Endodermal cell (in vitro differentiated cells): ENCODE measurements around the gene GSDMA. TPM values are rescaled to one million over a fixed set of nuclear protein-coding genes. Genes with fewer than 3 reads are reported as not detected.

Experiments
- DNase-seq: peaks from one replicate; pipeline ENCODE4 v3.0.0-alpha.2; 2017
- H3K27ac ChIP-seq: 2 replicates; pipeline ENCODE4 v1.5.1; 2013; ENCODE audit warnings: mild to moderate bottlenecking, low read depth, low read length, moderate library complexity
- H3K27me3 ChIP-seq: 2 replicates; pipeline ENCODE4 v1.6.1; 2013; ENCODE audit warnings: mild to moderate bottlenecking, low read length, moderate library complexity; ENCODE audit not compliant: insufficient read depth, control insufficient read depth, poor library complexity, severe bottlenecking
- H3K36me3 ChIP-seq: 2 replicates; pipeline ENCODE4 v1.7.0; 2013; ENCODE audit warnings: mild to moderate bottlenecking, low read length, moderate library complexity; ENCODE audit not compliant: control insufficient read depth, insufficient read depth
- H3K4me1 ChIP-seq: one replicate; pipeline ENCODE4 v1.7.0; 2013; ENCODE audit warnings: low read length; ENCODE audit not compliant: control insufficient read depth, insufficient read depth
- H3K4me3 ChIP-seq: 2 replicates; pipeline ENCODE4 v1.5.1; 2013; ENCODE audit warnings: mild to moderate bottlenecking, low read length, moderate library complexity
- H3K9ac ChIP-seq: 2 replicates; pipeline ENCODE4 v1.6.1; 2013; ENCODE audit warnings: mild to moderate bottlenecking, low read length, moderate library complexity; ENCODE audit not compliant: poor library complexity, severe bottlenecking; ENCODE audit errors: extremely low read depth
- H3K9me3 ChIP-seq: 2 replicates; pipeline ENCODE4 v1.6.1; 2013; ENCODE audit warnings: mild to moderate bottlenecking, low read length, moderate library complexity; ENCODE audit not compliant: control insufficient read depth
- H3K27ac Mint-ChIP-seq: 2 replicates; pipeline ENCODE4 v1.8.0; 2020; ENCODE audit warnings: mixed read lengths
- H3K27me3 Mint-ChIP-seq: 2 replicates; pipeline ENCODE4 v1.8.0; 2021; ENCODE audit warnings: mild to moderate bottlenecking, mixed read lengths; ENCODE audit not compliant: insufficient read depth
- H3K36me3 Mint-ChIP-seq: 2 replicates; pipeline ENCODE4 v1.8.0; 2020; ENCODE audit warnings: low read depth, mixed read lengths
- H3K4me1 Mint-ChIP-seq: 2 replicates; pipeline ENCODE4 v1.8.0; 2020; ENCODE audit warnings: mixed read lengths
- H3K4me3 Mint-ChIP-seq: 2 replicates; pipeline ENCODE4 v1.8.0; 2020; ENCODE audit warnings: mild to moderate bottlenecking, moderate library complexity, mixed read lengths
- H3K9me3 Mint-ChIP-seq: 2 replicates; pipeline ENCODE4 v1.8.0; 2020; ENCODE audit warnings: mild to moderate bottlenecking, mixed read lengths
- WGBS, 2 experiments: methylation state at CpG; one replicate each; pipeline versions ENCODE4 v1.1.5 to v1.1.7; 2013; ENCODE audit warnings: missing lambda C conversion rate in 2 of 2, mixed read lengths in 1 of 2; ENCODE audit not compliant: insufficient coverage in 1 of 2, insufficient read length in 1 of 2; 5-methylcytosine and 5-hydroxymethylcytosine counted together
- total RNA-seq, 2 donors: library from RNA; stranded (reverse); fragmentation: NEBNext Ultra II Directional in 1 of 2; extraction: Animal tissue kit (Norgen Biotek cat#: 25700) in 1 of 2; gene quantifications; 2 replicates in 1 of 2; 3 replicates in 1 of 2; pipeline ENCODE4 v1.2.1, GENCODE V29; 2021
- TF ChIP-seq, protein P1 (sequence below): fragments of 200-600 bp; sonication (generic); conservative IDR thresholded peaks from 2 replicates; pipeline ENCODE4 v1.5.0; 2021; ENCODE audit warnings: antibody characterized with exemption, mild to moderate bottlenecking

The GSDMA gene
- total RNA-seq, 2 donors from 2014 or later, result not detected

DNA sequence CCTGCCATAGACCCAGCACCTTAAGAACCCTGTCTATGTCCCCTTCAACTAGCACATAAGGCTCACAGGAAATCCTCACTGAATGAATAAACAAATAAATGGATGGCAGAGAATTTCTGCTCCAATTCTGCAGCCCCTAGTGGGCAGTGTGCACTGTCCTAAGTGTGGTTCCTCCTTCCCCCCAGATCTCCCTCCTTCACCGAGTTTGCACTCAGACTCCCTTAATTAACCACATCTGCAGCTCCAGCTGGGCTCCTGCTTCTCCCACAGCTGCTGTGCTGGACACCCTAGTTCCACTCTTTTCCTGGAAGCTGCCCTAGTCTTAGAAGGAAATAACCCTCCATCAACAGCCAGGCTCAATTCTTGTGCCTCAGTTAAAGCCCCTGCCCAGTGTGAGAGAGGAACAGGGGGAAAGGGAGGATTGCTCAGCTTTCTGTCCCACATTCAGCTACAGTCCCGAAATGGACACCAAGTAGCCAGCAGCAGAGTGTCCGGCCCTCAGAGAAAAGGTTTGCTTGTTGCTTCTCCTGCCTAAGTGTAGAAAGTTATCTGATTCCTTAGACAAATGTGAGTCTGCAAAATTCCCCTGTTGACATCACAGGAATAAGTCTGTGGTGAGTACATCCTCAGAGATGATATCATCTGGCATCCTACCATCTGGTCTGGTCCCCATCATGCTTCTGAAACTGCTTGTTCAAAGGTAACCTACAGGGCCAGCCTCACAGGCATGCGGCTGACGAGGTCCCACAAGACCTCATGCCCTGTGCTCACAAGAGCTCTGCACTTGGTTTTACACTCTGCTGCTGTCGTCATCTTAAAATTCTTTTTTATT, 23.0 kb upstream of the GSDMA start:
- no peak for DNase-seq
- WGBS, 2 experiments, result 85 to 86% methylated on average over 6 of the region's 6 CpGs

DNA sequence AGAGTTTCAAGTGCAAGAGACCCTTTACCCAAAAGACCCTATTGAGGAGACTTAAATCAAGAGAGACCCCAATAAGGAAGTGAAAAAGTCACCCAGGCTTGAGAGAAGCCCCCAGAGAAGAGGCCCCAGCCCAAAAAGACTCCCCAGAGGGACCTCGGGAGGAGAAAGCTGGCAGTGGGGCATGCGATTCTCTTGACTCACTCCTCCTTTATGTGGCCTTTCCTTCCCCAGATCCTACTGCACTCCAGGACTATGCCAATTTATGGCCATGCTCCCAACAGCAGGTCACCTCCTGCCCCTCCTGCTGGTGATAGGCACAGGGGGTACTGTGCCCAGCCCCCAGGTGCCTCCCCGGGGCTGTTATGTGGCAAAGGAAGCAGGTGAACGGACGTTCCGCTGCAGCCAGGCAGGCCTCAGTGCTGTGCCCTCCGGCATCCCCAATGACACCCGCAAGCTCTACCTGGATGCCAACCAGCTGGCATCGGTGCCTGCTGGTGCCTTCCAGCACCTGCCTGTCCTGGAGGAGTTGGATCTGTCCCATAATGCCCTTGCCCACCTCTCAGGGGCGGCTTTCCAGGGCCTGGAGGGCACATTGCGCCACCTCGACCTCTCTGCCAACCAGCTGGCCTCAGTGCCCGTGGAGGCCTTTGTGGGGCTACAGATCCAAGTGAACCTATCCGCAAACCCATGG, 19.0 kb upstream of the GSDMA start:
- H3K4me3 Mint-ChIP-seq, result no peak overlapping the region
- H3K27me3 Mint-ChIP-seq, result peaks cover 10% of the 10 kb centered on the region
- H3K36me3 ChIP-seq, result no peaks in the 10 kb centered on the region
- TF ChIP-seq, protein P1, sequence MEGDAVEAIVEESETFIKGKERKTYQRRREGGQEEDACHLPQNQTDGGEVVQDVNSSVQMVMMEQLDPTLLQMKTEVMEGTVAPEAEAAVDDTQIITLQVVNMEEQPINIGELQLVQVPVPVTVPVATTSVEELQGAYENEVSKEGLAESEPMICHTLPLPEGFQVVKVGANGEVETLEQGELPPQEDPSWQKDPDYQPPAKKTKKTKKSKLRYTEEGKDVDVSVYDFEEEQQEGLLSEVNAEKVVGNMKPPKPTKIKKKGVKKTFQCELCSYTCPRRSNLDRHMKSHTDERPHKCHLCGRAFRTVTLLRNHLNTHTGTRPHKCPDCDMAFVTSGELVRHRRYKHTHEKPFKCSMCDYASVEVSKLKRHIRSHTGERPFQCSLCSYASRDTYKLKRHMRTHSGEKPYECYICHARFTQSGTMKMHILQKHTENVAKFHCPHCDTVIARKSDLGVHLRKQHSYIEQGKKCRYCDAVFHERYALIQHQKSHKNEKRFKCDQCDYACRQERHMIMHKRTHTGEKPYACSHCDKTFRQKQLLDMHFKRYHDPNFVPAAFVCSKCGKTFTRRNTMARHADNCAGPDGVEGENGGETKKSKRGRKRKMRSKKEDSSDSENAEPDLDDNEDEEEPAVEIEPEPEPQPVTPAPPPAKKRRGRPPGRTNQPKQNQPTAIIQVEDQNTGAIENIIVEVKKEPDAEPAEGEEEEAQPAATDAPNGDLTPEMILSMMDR, result no peak
- no peak overlapping the region for H3K4me3 ChIP-seq
- no peak overlapping the region for H3K27ac Mint-ChIP-seq
- H3K27ac ChIP-seq, result no peak overlapping the region
- no peaks in the 10 kb centered on the region for H3K27me3 ChIP-seq
- no peak overlapping the region for H3K9ac ChIP-seq
- H3K36me3 Mint-ChIP-seq, result no peaks in the 10 kb centered on the region
- 90 to 91% methylated on average over 8 to 14 of the region's 14 CpGs for WGBS, 2 experiments
- H3K4me1 Mint-ChIP-seq, result no peaks in the 10 kb centered on the region
- no peaks in the 10 kb centered on the region for H3K9me3 Mint-ChIP-seq
- H3K4me1 ChIP-seq, result no peaks in the 10 kb centered on the region
- DNase-seq, result no peak
- no peaks in the 10 kb centered on the region for H3K9me3 ChIP-seq

More for the DNA sequence above, 23.0 kb upstream of the GSDMA start:
- TF ChIP-seq, protein P1, result peak; percentile 54
- H3K27ac ChIP-seq, result no peak overlapping the region
- no peak overlapping the region for H3K9ac ChIP-seq
- H3K4me3 ChIP-seq, result no peak overlapping the region
- Mint-ChIP-seq H3K4me1 (peaks cover 6% of the 10 kb centered on the region), H3K27ac (no peak overlapping the region), H3K9me3 (no peaks in the 10 kb centered on the region), H3K4me3 (no peak overlapping the region), H3K36me3 (no peaks in the 10 kb centered on the region), H3K27me3 (peaks cover 6% of the 10 kb centered on the region)
- no peaks in the 10 kb centered on the region for H3K9me3 ChIP-seq
- H3K36me3 ChIP-seq, result no peaks in the 10 kb centered on the region
- no peaks in the 10 kb centered on the region for H3K4me1 ChIP-seq
- H3K27me3 ChIP-seq, result no peaks in the 10 kb centered on the region

DNA sequence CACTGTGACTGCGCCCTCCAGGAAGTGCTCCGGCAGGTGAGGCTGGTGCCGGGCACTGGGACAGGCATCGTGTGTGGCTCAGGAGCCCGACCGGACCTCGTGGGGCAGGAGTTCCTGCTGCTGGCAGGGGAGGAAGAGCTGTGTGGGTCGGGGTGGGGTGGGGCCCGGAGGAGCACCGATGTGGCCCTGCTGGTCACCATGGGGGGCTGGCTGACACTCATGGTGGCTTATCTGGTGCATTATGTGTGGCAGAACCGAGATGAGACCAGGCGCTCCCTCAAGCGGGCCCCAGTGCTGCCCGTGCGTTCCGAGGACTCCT, 18.5 kb upstream of the GSDMA start:
- Mint-ChIP-seq H3K4me3 (no peak overlapping the region), H3K27me3 (peaks cover 10% of the 10 kb centered on the region), H3K27ac (no peak overlapping the region), H3K4me1 (no peaks in the 10 kb centered on the region), H3K9me3 (no peaks in the 10 kb centered on the region), H3K36me3 (no peaks in the 10 kb centered on the region)
- Histone ChIP-seq H3K36me3 (no peaks in the 10 kb centered on the region), H3K4me1 (no peaks in the 10 kb centered on the region), H3K27me3 (no peaks in the 10 kb centered on the region), H3K27ac (no peak overlapping the region), H3K9me3 (no peaks in the 10 kb centered on the region), H3K4me3 (no peak overlapping the region), H3K9ac (no peak overlapping the region)
- TF ChIP-seq, protein P1, result no peak
- WGBS, 2 experiments, result 94 to 95% methylated on average over 4 to 16 of the region's 16 CpGs
- DNase-seq, result no peak
